Coronary artery (tissue), 2 donors: Measurements from ENCODE around the gene ISLR2.
A peak's percentile ranks its signal among the peaks of the same experiment; 100 is the strongest.
"Not testable (repeated sequence)": the region's sequence is repeated elsewhere in the genome, so short reads cannot be mapped to it uniquely, and the experiment has no call there.

Experiments used
- DNase-seq: peaks from one replicate; pipeline ENCODE4 v3.0.0-alpha.2; 2017; ENCODE audit warnings: low spot score
- H3K27ac ChIP-seq, 2 donors: fragments of 200-600 bp; sonication (generic); one replicate each; pipeline ENCODE4 v1.5.1; 2016 to 2019
- H3K4me3 ChIP-seq: fragments of 200-600 bp; sonication (generic); 2 replicates; pipeline ENCODE4 v1.5.1; 2016; ENCODE audit warnings: mild to moderate bottlenecking, moderate library complexity
- TF ChIP-seq, protein P1 (sequence below): fragments of 200-600 bp; sonication (generic); IDR thresholded peaks from one replicate; pipeline ENCODE4 v1.5.1; 2019; ENCODE audit warnings: antibody characterized with exemption

The ISLR2 gene, protein sequence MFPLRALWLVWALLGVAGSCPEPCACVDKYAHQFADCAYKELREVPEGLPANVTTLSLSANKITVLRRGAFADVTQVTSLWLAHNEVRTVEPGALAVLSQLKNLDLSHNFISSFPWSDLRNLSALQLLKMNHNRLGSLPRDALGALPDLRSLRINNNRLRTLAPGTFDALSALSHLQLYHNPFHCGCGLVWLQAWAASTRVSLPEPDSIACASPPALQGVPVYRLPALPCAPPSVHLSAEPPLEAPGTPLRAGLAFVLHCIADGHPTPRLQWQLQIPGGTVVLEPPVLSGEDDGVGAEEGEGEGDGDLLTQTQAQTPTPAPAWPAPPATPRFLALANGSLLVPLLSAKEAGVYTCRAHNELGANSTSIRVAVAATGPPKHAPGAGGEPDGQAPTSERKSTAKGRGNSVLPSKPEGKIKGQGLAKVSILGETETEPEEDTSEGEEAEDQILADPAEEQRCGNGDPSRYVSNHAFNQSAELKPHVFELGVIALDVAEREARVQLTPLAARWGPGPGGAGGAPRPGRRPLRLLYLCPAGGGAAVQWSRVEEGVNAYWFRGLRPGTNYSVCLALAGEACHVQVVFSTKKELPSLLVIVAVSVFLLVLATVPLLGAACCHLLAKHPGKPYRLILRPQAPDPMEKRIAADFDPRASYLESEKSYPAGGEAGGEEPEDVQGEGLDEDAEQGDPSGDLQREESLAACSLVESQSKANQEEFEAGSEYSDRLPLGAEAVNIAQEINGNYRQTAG

DNA sequence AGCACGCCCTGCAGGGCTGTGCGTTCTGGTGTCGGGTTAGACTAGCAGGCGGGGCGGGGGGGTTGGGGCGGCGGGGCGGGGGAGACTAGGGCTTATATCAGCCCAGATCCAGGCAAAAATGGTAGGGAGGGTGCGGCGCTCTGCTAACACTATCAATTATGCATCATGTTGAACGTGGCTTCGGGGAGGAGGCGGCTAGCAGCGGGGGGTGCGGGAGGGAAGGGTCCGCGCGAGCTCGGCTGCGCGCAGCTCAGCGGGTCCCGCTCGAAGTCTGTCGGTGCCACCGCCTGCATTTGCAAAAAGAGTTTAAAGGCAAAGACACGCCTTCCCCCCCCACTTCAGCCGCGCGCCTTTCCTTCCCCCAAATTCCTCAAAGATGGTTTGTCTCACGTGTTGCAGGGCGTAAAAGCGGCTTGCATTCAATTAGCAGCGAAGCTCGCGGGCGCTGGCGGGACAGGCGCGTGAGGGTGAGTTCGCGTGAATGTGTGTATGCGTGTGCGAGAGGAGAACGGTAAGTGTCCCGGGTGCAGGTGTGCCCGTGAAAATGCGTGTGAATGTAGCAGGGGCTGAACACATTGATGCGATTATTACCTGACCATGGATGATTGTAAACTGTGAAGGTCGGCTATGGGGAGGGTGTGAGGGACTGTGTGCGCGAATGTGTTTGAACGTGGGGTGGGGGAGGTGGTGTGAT, at the start of gene ISLR2:
ISLR2 (plus strand) TSS at position 432 of the 694 bp plus-strand sequence. CDS start 2,169 bp downstream, outside the sequence.
- TF ChIP-seq, protein P1, sequence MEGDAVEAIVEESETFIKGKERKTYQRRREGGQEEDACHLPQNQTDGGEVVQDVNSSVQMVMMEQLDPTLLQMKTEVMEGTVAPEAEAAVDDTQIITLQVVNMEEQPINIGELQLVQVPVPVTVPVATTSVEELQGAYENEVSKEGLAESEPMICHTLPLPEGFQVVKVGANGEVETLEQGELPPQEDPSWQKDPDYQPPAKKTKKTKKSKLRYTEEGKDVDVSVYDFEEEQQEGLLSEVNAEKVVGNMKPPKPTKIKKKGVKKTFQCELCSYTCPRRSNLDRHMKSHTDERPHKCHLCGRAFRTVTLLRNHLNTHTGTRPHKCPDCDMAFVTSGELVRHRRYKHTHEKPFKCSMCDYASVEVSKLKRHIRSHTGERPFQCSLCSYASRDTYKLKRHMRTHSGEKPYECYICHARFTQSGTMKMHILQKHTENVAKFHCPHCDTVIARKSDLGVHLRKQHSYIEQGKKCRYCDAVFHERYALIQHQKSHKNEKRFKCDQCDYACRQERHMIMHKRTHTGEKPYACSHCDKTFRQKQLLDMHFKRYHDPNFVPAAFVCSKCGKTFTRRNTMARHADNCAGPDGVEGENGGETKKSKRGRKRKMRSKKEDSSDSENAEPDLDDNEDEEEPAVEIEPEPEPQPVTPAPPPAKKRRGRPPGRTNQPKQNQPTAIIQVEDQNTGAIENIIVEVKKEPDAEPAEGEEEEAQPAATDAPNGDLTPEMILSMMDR: no peak
- Histone ChIP-seq H3K27ac (no peak within 1 kb of the TSS), H3K4me3 (peak within 1 kb of the TSS; percentile 58)
- DNase-seq: no peak

DNA sequence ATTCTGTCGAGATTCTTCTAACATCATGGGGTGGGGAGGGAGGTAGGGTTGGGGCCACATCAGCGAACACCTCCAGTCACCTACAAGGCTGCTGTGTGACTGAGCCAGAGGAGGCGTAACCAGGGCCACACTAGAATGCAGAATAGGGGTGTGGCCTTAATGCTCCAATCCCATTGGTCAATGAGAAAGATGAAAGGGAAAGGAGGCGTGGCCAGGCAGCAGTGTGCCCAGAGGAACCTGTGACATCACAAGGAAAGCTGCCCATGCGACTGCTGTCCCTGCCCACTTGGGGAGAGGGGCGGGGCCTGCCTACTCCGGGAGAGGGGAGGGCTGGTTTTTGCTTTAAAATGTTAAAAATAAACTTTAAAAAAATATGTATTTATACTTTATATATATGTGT, 47.9 kb upstream of the ISLR2 start, which contains the start of gene GOLGA6A:
GOLGA6A (minus strand) TSS at position 101 of the 400 bp plus-strand sequence; CDS start at position 60, 41 bp downstream.
- not testable (repeated sequence) for H3K27ac ChIP-seq, H3K4me3 ChIP-seq, DNase-seq

DNA sequence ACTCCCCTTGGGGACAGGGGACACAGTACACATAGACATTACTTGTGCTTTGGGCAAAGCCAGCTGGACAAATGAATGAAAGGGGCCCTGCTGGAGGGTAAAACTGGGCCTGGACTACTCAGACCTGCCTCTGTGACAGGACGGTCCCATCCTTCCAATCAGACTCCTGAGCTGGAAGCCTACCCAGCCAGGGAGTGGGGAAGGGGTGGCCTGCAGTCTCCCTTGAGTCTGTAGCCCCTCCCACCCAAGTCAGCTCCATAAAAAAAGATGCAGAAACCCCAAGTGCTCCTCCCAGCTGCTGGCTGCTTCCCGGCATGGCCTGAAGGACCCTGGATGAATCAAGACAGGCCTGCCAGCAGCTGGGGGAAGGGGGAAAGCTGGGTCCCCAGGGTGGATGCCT, 35.8 kb upstream of the ISLR2 start:
- H3K4me3 ChIP-seq, H3K27ac ChIP-seq, DNase-seq: not testable (repeated sequence)

DNA sequence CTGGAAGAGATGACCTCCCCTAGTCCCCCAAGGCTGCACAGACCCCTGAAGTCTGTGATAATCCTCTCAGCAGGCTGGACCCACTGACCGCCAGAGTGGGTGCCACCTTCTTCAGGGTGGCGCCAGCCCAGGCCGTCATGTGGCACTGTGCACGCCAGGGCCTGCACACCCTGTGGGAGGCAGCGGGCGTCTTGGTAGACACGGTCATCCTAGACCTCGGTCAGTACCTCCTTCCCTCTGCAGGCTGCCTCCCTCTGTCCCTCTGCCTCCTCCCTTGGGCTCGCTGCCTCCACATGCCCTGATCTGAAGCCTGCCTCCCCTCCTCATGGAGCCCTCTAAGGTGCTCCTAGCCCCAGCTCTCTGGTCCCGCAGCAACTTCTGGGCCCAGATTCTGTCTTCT, 34.8 kb upstream of the ISLR2 start:
- H3K4me3 ChIP-seq, H3K27ac ChIP-seq, DNase-seq: not testable (repeated sequence)

DNA sequence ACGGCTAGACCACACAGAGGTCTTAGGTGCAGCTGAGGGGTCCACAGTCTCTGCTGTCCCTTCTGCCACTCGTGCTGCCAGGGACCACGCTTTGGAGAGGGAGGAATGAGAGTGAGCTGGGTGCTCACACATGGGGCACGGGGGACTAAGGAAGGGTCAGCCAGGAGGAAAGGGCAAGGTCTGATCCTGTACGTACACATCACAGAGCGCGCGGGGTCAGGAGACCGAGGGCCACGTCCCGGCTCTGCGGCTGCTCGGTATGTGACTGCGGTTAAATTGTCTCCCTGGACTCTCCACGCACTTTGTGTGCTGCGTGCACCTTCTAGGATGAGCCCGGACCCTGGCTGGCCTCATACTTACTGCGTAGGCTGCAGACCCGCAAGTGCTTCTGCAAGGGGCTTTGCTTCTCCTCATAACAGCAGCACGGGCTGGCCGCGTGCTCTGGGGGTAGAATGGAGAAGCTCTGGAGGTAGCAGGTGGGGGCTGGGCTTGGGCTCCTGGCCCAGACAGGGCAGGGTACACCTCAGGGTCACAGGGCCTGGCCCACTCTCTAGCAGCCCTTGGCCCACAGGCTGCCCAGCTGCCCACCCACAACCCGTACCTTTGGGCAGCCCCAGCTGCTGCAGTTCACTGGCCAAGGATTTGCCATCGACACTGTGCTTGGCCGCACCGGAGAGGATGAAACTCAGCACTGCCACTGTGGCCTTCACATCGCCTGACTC, 33.5 kb upstream of the ISLR2 start:
- H3K27ac ChIP-seq, H3K4me3 ChIP-seq, DNase-seq: not testable (repeated sequence)

DNA sequence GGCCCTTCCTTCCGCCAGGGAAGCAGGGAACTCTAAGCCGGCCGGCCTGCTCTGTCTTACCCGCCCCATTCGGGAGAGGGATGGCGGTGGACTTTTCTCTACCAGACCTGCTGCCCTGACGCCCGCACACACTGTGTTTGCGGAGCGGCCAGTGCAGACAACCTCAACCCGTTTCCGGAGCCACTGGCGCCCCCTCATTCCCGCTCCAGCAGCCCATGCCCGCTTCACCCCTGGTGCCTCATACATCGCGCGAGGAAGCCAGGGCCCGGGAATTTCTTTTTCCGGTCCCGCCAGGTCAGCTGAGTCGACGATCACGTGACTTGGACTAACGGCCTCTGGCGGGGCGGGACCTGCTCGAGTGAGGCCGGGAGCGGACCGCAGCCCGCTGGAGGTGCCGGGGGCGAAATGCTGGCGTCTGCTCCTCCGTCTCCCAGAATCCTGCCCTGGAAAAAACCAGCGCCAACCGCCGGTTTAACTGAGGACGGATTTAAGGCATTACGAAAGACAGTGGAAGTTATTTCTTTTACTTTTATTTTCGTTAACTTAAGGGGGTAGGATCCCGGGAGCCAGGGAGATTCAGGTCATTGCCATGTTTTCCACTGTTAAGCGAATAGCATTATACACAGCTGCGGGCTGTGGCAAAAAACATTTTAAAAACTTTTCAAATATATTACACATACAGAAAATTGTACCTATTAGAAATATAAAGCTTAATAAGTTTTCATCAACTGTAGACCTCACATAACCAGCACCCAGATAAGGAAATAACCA, 30.2 kb upstream of the ISLR2 start:
- DNase-seq: peak; percentile 92
- Histone ChIP-seq H3K4me3 (peak overlapping the region; percentile 65), H3K27ac (peak overlapping the region in 1 of 2 donors; percentile 59)

DNA sequence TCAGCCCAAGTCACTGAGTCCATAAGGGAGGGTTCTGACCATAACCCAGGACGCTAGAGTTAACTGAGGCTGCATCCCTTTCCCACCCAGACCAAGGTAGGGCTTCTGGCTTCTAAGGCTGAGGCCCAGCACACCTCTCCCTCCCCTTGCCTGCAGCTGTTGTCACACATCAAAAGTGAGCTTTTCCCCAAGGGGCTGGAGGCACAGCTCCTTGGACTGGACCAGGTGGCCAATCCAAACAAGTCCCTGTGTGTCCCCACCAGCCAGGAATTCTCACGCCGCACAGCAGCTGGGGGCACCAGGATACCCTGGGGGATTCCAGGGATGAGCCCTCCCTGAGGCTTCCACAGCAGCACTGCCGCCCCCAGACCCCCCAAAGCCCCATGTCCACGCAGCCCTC, 22.3 kb upstream of the ISLR2 start:
- TF ChIP-seq, protein P1: no peak

DNA sequence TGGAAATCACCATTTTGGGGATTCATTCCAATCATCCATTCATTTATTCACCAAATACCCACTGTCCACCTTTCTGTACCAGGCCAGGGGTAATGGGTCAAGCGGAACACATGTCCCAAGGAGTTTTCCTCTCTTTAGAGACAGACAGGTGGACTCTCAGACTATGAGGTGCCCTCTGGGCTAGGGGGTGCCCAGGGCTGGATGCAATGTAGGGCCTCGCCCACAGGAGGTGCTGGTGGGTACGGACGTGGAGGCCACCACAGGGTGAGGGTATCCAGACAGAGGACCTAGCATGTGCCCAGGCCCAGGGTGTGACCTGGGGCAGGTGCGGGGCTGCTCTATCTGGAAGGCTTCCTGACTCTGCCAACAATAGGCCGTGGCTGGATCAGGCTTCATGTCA, 21.8 kb upstream of the ISLR2 start:
- not testable (repeated sequence) for DNase-seq, H3K27ac ChIP-seq, H3K4me3 ChIP-seq

More for the DNA sequence above, 22.3 kb upstream of the ISLR2 start:
- no peak for DNase-seq
- Histone ChIP-seq H3K4me3 (no peak overlapping the region), H3K27ac (no peak overlapping the region)

DNA sequence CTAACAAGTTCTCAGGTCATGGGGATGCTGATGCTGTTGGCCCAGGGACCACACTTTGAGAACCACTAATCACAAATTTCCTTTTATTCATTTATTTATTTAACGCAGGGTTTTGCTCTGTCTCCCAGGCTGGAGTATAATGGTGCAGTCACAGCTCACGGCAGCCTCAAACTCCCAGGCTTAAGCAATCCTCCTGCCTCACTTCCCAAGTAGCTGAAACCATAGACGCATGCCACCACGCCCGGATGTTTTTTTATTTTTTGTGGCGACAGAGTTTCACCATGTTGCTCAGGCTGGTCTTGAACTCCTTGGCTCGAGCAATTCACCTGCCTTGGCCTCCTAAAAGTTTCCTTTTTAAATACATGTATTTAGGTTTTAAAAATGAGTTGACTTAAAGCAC, 20.7 kb upstream of the ISLR2 start:
- TF ChIP-seq, protein P1: no peak
- H3K4me3 ChIP-seq: no peak overlapping the region
- no peak overlapping the region for H3K27ac ChIP-seq
- no peak for DNase-seq
